GM13976 (cell line): ENCODE measurements around the gene PRR16.

Experiments
- DNase-seq: peaks from one replicate; pipeline ENCODE4 v3.0.0; 2012; ENCODE audit warnings: low spot score
- CTCF ChIP-seq: IDR thresholded peaks from 2 replicates; pipeline ENCODE4 v1.5.1; 2012; ENCODE audit warnings: borderline replicate concordance, mild to moderate bottlenecking; ENCODE audit not compliant: insufficient read depth; ENCODE audit errors: extremely low read depth, missing control alignments, control extremely low read depth
- in situ Hi-C: fragments of 300-500 bp; cut with MboI; formaldehyde crosslinking; loops from one replicate; pipeline ENCODE4 v1.12.0; 2022; ENCODE audit warnings: low sequenced_read_pairs, mixed read lengths, inconsistent platforms; ENCODE audit not compliant: unreplicated experiment

Gene PRR16

DNA sequence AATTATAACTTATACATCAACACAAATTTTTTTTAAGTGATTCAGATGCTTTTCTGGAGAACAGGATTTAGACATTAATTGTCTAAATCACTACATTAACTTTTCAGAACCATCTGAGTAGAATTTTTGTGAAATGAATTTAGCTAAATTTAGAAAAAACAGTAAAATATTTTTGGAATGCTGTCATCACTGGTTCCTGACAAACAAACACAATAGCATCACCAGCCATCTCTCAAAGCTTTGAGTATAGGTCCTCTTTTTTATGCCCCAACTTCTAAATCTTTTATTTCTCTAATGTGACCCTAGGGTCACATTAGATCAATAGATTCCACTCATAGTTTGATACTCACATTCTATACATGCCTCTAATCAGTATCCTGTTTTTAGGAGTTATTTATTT is 104.6 kb downstream of the PRR16 start:
- TF ChIP-seq CTCF, result no peak
- no peak for DNase-seq
- in situ Hi-C loops, result no loop called here

- DNase-seq, result no peak
- no peak for TF ChIP-seq CTCF
- in situ Hi-C loops, result no loop called here
Measured at GRCh38 chr5:120576588-120576987, 112.5 kb downstream of the PRR16 start.

DNA sequence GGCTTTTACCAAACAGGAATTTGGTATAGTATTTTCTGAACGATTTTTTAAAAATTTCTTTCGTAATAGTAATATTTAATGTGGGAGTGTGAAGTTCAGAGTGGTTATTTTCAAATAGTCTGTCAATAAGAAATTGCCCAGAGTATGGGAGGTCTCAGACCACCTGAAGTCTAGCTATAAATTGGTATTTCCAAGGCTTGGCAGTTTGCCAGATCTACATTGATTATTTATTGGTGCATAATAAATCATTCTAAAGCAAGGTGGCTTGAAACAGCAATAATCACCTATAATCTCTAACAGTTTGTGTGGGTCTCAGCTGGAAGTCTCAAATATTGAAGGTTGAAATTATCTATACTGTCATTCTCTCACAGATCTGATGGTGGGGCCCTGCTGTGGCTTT is 118.5 kb downstream of the PRR16 start:
- in situ Hi-C loops, result no loop called here
- DNase-seq, result no peak
- TF ChIP-seq CTCF, result no peak

DNA sequence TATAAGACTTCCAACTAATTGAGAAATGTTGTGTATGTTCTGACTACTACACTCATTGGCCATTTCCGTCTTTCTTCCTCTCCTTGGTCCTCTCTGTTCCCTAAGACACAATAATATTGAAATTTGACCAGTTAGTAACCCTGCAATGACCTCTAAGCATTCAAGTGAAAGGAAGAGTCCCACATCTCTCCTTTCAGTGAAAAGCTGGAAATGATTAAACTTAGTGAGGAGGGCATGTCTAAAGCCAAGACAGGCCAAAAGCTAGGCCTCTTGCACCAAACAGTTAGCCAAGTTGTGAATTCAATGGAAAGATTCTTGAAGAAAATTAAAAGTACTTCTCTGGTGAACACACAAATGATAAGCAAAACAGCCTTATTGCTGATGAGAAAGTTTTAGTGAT is 122.5 kb downstream of the PRR16 start:
- no peak for DNase-seq
- no peak for TF ChIP-seq CTCF
- in situ Hi-C loops, result no loop called here

DNA sequence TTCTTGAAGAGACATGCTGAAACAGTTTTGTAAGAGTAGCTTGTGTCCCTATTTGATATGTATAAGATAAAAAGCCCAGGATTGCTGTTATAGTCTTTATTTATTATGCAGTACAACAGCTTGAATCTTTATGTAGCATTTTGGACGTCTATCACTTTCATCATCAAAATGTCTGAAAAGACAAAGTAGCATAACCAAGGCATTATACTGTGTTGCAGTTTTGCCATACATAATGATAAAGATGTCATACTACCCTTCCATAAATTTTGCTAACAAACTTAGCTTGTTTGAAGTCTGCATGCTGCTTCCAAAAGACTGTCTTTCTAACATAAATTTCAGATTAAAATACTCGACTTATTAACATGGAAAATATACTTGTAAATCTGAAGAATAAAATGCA is 127.8 kb downstream of the PRR16 start:
- DNase-seq, result no peak
- in situ Hi-C loops, result no loop called here
- no peak for TF ChIP-seq CTCF

DNA sequence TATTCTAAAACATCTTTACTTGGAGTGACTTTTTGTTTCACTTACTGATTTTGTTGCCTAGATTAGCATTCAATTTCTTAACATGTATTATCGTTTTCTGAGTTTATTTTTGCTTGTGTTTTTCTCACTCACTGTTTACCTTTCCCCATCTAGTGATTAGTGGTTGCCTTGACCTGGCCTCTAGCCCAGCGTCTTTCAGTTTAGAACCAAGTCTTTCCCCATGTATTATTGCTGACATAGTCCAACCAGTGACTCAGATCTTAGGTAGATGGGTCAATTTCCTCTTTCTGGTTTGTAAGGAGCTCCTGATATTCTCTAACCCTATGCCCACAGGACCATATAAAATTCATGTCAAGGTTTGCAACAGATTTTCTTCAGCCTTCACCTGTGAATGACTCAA is 135.5 kb downstream of the PRR16 start:
- DNase-seq, result no peak
- in situ Hi-C loops, result no loop called here
- no peak for TF ChIP-seq CTCF

- no peak for DNase-seq
- TF ChIP-seq CTCF, result no peak
- in situ Hi-C loops, result no loop called here
Measured at GRCh38 chr5:120600639-120601038, 136.5 kb downstream of the PRR16 start.
